ENCODE data around the gene TMEM18.

- TF ChIP-seq ZNF800 (CRISPR knock-in tag; IDR thresholded peaks at IDR 0.05) (no peak), SP2 (CRISPR knock-in tag; IDR thresholded peaks at IDR 0.05) (no peak), ZFP82 (CRISPR knock-in tag; IDR thresholded peaks at IDR 0.05; ENCODE audit: borderline replicate concordance) (no peak)
- TF ChIP-seq, protein P1, sequence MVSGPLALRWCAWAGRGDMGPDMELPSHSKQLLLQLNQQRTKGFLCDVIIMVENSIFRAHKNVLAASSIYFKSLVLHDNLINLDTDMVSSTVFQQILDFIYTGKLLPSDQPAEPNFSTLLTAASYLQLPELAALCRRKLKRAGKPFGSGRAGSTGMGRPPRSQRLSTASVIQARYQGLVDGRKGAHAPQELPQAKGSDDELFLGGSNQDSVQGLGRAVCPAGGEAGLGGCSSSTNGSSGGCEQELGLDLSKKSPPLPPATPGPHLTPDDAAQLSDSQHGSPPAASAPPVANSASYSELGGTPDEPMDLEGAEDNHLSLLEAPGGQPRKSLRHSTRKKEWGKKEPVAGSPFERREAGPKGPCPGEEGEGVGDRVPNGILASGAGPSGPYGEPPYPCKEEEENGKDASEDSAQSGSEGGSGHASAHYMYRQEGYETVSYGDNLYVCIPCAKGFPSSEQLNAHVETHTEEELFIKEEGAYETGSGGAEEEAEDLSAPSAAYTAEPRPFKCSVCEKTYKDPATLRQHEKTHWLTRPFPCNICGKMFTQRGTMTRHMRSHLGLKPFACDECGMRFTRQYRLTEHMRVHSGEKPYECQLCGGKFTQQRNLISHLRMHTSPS (CRISPR knock-in tag; IDR thresholded peaks at IDR 0.05; ENCODE audit: low read depth): no peak
Measured at GRCh38 chr2:651951-652373, 25.2 kb downstream of the TMEM18 start.

All from HepG2 (cell line).